Measurements from ENCODE around the gene MLNR. TPM values are rescaled to one million over a fixed set of nuclear protein-coding genes. Genes with fewer than 3 reads are reported as not detected.

The MLNR gene
- total and polyA plus RNA-seq, 9 of the 15 experiments (the other 6 are each of a cell fraction or from before 2014, with no cell fraction given) = not detected

GRCh38 chr13:49247643-49248621, 27.8 kb downstream of the MLNR start, which contains the start of gene CDADC1 (continued):
- TF ChIP-seq RFX5 (IDR thresholded peaks at IDR 0.05; ENCODE audit: low read depth, low read length) (no peak; the same call in 1 of the 2 replicates), PRDM10 (IDR thresholded peaks at IDR 0.05; ENCODE audit: partially characterized antibody) (peak; percentile 62), PML (IDR thresholded peaks at IDR 0.05; ENCODE audit: low read length) (peak; percentile 64), MED1 (CRISPR knock-in tag; IDR thresholded peaks at IDR 0.05; ENCODE audit: borderline replicate concordance) (no peak), ASH1L (IDR thresholded peaks at IDR 0.05; ENCODE audit: borderline replicate concordance, low read depth, partially characterized antibody) (no peak), EP300 (IDR thresholded peaks at IDR 0.05; ENCODE audit: low read length) (0 out of 2 replicates have a peak, but pooled peaks have one; percentile 16), GATAD2A (IDR thresholded peaks at IDR 0.05) (no peak), HLTF (IDR thresholded peaks at IDR 0.05) (no peak), POLR2B (IDR thresholded peaks at IDR 0.05; ENCODE audit: low read depth, partially characterized antibody) (peak; percentile 80), NCOA2 (IDR thresholded peaks at IDR 0.05; ENCODE audit: partially characterized antibody in 2 of 2) (no peak), ZNF184 (CRISPR knock-in tag; IDR thresholded peaks at IDR 0.05) (no peak), ZNF140 (CRISPR knock-in tag; IDR thresholded peaks at IDR 0.05) (no peak), XRCC3 (IDR thresholded peaks at IDR 0.05) (no peak), ZNF699 (CRISPR knock-in tag; IDR thresholded peaks at IDR 0.05; ENCODE audit: insufficient replicate concordance) (no peak), ZFP30 (CRISPR knock-in tag; IDR thresholded peaks at IDR 0.05; ENCODE audit: borderline replicate concordance) (no peak), EP400 (IDR thresholded peaks at IDR 0.05) (peak; percentile 62; the same call in 1 of the 2 replicates), HNRNPL (IDR thresholded peaks at IDR 0.05; ENCODE audit: low read depth, low read length) (no peak), STAT5A (IDR thresholded peaks at IDR 0.05; ENCODE audit: borderline replicate concordance, low read length) (no peak), POLR2AphosphoS5 (IDR thresholded peaks at IDR 0.05; ENCODE audit: control insufficient read depth, insufficient read depth, low read depth, low read length) (peak; percentile 75), ZNF766 (CRISPR knock-in tag; conservative IDR thresholded peaks at IDR 0.05) (peak; percentile 62; the same call in 1 of the 2 replicates), E2F4 (CRISPR knock-in tag; IDR thresholded peaks at IDR 0.05; ENCODE audit: low read depth) (no peak), CC2D1A (IDR thresholded peaks at IDR 0.05) (no peak), FOXK2 (conservative IDR thresholded peaks at IDR 0.05 in 1 of 2, IDR thresholded peaks at IDR 0.05 in 1 of 2; ENCODE audit: low read depth in 2 of 2) (peak; percentile 49 to 54), POLR2A (conservative IDR thresholded peaks at IDR 0.05) (peak; percentile 87), SIN3B (IDR thresholded peaks at IDR 0.05; ENCODE audit: low read depth) (peak; percentile 72; the same call in 1 of the 2 replicates)
